ENCODE data around the gene MAF.

The MAF gene

DNA sequence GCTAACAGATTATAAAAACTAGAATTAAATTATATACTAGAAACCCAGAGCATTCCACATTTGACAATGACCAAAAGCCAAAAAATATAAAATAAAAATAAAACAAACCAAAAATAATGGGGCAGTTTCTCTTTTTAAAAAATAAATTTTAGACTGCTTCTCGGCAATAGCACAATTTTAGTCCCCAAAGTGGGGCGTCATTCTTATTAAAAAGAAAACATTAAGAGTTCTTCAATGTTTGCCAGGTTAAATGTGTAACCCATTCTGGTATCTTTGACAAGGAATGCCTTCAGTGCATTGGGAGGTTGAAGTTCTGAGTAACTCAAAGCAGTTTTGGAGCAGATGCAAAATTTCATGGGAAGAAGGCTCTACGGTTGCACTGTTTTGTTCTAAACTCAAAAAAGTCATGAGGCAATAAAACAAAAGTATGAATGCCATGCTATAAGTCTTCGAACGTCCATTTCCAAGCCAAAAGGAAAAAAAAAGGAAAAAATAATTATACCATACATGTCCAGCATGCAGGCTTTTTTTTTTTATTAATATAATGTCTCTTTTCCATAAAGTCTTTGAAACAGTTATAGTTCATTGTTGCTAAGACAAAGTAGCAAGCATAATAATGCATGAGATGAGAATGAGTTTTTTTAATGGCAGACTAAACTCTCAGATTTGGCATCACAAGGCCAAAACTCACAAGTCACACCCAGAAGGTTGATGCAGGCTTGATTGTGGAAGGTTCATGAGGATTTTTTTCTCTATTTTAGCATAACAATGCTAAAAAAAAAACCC, 3.1 kb downstream of the MAF start:
- TF ChIP-seq CTCF (IDR thresholded peaks at IDR 0.05; ENCODE audit: low read depth, low read length, missing control alignments) = no peak
- H3K4me3 ChIP-seq (ENCODE audit: low read depth, low read length) = peak overlapping the region; percentile 46
- in situ Hi-C loops (cut with HindIII; ENCODE audit: low sequenced_read_pairs) = no loop called here
- DNase-seq (ENCODE audit: low read depth) = no peak

GRCh38 chr16:79595931-79596450, 4.5 kb downstream of the MAF start:
- in situ Hi-C loops (cut with HindIII; ENCODE audit: low sequenced_read_pairs) = no loop called here
- DNase-seq (ENCODE audit: low read depth) = no peak
- no peak for TF ChIP-seq CTCF (IDR thresholded peaks at IDR 0.05; ENCODE audit: low read depth, low read length, missing control alignments)
- no peak overlapping the region for H3K4me3 ChIP-seq (ENCODE audit: low read depth, low read length)

DNA sequence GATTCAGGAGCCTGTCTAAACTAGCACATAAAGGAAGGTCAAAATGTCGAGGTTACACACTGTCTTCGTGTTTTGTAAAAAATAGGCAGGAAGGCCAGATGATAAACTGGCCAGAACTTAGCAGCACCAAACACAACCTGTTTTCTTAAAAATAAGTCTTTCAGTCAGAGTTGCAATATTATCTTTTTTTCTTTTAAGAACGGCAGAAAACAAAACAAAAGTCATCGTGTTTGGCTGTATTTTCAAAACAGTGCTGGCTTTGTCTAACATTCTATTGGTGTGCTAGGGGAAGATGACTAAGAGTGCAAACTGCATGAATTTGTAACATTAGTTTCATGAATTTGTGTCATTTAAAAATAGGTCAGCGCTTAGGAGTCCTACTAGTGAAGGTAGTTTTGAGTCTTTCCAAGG, 5.3 kb downstream of the MAF start:
- TF ChIP-seq CTCF (IDR thresholded peaks at IDR 0.05; ENCODE audit: low read depth, low read length, missing control alignments) = no peak
- DNase-seq (ENCODE audit: low read depth) = no peak
- in situ Hi-C loops (cut with HindIII; ENCODE audit: low sequenced_read_pairs) = no loop called here
- no peak overlapping the region for H3K4me3 ChIP-seq (ENCODE audit: low read depth, low read length)

DNA sequence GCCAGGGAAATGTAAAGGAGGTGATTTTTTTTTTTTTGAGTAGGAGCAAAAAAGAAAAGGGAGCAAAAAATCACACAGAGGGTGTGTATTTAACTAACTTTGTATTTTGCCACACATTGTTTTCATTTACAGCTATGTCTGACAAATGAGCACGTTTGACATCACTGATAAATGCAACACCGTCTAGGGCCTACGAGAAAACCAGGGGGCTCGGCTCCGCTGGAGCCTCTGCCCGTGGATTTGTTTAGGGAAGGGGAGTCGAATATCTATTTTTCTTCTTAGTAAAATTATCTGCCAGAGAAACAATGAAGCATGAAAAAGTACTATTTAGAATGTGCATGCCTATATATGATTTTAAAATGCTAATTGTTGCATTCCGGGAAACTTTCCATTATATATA, 6.8 kb downstream of the MAF start:
- in situ Hi-C loops (cut with HindIII; ENCODE audit: low sequenced_read_pairs) = no loop called here
- H3K4me3 ChIP-seq (ENCODE audit: low read depth, low read length) = no peak overlapping the region
- DNase-seq (ENCODE audit: low read depth) = no peak
- TF ChIP-seq CTCF (IDR thresholded peaks at IDR 0.05; ENCODE audit: low read depth, low read length, missing control alignments) = no peak

- in situ Hi-C loops (cut with HindIII; ENCODE audit: low sequenced_read_pairs) = no loop called here
- DNase-seq (ENCODE audit: low read depth) = no peak
- TF ChIP-seq CTCF (IDR thresholded peaks at IDR 0.05; ENCODE audit: low read depth, low read length, missing control alignments) = no peak
- no peak overlapping the region for H3K4me3 ChIP-seq (ENCODE audit: low read depth, low read length)
Measured at GRCh38 chr16:79593074-79593531, 7.4 kb downstream of the MAF start.

GRCh38 chr16:79592186-79592585, 8.4 kb downstream of the MAF start:
- H3K4me3 ChIP-seq (ENCODE audit: low read depth, low read length) = no peak overlapping the region
- in situ Hi-C loops (cut with HindIII; ENCODE audit: low sequenced_read_pairs) = no loop called here
- DNase-seq (ENCODE audit: low read depth) = no peak
- no peak for TF ChIP-seq CTCF (IDR thresholded peaks at IDR 0.05; ENCODE audit: low read depth, low read length, missing control alignments)
